Fibroblast of the aortic adventitia (primary cell): ENCODE data around the gene TGIF2LY. TPM values are rescaled to one million over a fixed set of nuclear protein-coding genes. Genes with fewer than 3 reads are reported as not detected.
"Not testable (repeated sequence)": the region's sequence is repeated elsewhere in the genome, so short reads cannot be mapped to it uniquely, and the experiment has no call there.

Source experiments
- DNase-seq: peaks from one replicate; pipeline ENCODE4 v3.0.0-alpha.2; 2010; ENCODE audit warnings: low read depth
- H3K4me3 ChIP-seq: 2 replicates; pipeline ENCODE4 v1.5.1; 2011; ENCODE audit warnings: low read depth, mild to moderate bottlenecking, control low read depth, low read length, moderate library complexity
- small RNA-seq: library from RNA; depleted of rRNA; stranded (forward); fragments of <200 nt; gene quantifications from one replicate; pipeline ENCODE3, GENCODE V24; 2012
- total RNA-seq: library from RNA; depleted of rRNA; stranded (reverse); fragments of >200 nt; gene quantifications from 2 replicates; pipeline ENCODE4 v1.2.3, GENCODE V29; 2012; ENCODE audit warnings: low replicate concordance

The TGIF2LY gene
- not detected in 2 replicates for total RNA-seq

DNA sequence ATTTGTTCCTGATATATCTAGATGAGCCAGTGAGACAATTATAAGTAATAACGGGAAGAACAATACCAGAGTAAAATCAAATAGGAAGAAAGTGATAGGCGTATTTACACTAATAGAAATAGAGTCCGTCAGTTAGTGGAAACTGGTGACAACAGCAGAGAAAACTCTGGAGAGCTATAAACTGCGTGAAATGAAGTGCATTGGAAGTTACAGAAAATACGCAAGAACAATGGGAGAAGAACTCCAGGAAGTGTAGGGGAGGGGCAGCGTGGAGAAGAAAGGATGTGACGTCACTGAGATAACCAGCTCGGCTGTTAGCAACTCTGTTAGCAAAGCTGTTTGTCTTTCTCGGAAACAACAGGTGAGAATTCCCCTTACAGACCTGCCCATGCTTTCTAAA, at the start of gene TGIF2LY:
Gene TGIF2LY (plus strand): TSS at position 301 of the 400 bp plus-strand sequence. CDS start 178 bp downstream, outside the sequence.
- not testable (repeated sequence) for H3K4me3 ChIP-seq, DNase-seq

Small RNA genes within 50 kb of the gene (small RNA-seq; reads per million reads assigned to genes)
- not detected for gene PRRC2CP1
